Measurements from ENCODE around the gene SEZ6L2.

GRCh38 chr16:29899516-29900101 is at the start of gene SEZ6L2:
- TF ChIP-seq, protein P1, sequence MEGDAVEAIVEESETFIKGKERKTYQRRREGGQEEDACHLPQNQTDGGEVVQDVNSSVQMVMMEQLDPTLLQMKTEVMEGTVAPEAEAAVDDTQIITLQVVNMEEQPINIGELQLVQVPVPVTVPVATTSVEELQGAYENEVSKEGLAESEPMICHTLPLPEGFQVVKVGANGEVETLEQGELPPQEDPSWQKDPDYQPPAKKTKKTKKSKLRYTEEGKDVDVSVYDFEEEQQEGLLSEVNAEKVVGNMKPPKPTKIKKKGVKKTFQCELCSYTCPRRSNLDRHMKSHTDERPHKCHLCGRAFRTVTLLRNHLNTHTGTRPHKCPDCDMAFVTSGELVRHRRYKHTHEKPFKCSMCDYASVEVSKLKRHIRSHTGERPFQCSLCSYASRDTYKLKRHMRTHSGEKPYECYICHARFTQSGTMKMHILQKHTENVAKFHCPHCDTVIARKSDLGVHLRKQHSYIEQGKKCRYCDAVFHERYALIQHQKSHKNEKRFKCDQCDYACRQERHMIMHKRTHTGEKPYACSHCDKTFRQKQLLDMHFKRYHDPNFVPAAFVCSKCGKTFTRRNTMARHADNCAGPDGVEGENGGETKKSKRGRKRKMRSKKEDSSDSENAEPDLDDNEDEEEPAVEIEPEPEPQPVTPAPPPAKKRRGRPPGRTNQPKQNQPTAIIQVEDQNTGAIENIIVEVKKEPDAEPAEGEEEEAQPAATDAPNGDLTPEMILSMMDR (conservative IDR thresholded peaks at IDR 0.05 in 1 of 2, IDR thresholded peaks at IDR 0.05 in 1 of 2; ENCODE audit: low read depth in 1 of 2, low read length in 2 of 2): peak; percentile 37 to 38
- peak; percentile 40 for TF ChIP-seq EZH2 (IDR thresholded peaks at IDR 0.05; ENCODE audit: low read length, missing control alignments)
